Measurements from ENCODE around the gene SRPRA. TPM values are rescaled to one million over a fixed set of nuclear protein-coding genes. Genes with fewer than 3 reads are reported as not detected.
"Not testable (repeated sequence)": the region's sequence is repeated elsewhere in the genome, so short reads cannot be mapped to it uniquely, and the experiment has no call there.

SRPRA gene
- polyA plus RNA-seq, 4 donors, result 80.2 to 97.6 (median 83.9) TPM

DNA sequence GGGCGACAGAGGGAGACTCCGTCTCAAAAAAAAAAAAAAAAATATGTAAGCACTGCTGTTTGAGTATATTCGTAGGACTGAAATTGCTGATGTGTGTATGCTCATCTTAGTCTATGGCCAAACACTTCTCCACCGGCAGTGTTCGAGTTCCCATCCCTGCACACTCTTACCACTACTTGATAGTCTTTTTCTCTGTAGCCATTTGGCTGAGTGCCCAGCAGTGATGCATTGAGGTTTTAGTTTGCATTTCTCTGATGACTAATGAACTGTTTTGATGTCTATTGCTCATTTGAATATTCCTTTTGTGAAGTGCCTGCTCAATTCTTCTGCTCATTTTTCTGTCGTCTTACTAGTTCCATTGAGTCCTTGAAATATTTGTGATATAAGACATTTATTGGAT lies 16.1 kb upstream of the SRPRA start:
- no peak for DNase-seq (ENCODE audit: low read depth in 4 of 4, low spot score in 3 of 4)

GRCh38 chr11:126282736-126283591 lies 14.3 kb upstream of the SRPRA start, which contains the start of gene TIRAP:
TSS of gene TIRAP (plus strand) at chr11:126283093. CDS start at chr11:126290895, 7,802 bp downstream.
- no peak for DNase-seq (ENCODE audit: low read depth in 4 of 4, low spot score in 3 of 4)

GRCh38 chr11:126282361-126282735 lies 13.7 kb upstream of the SRPRA start:
- DNase-seq (ENCODE audit: low read depth in 4 of 4, low spot score in 3 of 4), result no peak

DNA sequence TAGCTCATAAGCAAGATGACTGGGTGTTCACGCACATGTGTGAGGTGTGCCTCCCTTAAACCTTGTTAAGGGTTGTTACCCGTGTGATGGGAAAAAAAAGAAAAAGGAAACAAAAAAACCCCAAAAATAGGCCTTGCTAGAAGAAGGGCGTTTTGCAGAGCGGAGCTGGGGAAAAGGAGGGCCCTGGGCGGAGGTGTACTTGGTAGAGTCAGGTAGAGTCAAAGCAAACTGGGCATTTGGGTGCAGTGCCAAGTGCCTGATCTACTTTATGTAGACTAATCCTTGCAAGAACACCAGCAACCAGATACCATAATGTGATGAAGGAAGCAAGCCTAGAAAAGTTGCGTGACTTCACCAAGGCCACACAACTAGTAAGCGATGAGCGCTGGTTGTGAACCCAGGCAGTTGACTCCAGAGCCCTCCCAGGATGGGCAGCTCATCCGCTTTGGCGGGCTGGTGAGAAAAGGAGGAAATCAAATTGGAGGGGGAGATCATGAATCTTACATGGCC lies 13.0 kb upstream of the SRPRA start:
- no peak for DNase-seq (ENCODE audit: low read depth in 4 of 4, low spot score in 3 of 4)

GRCh38 chr11:126281245-126281644 lies 12.6 kb upstream of the SRPRA start:
- no peak for DNase-seq (ENCODE audit: low read depth in 4 of 4, low spot score in 3 of 4)

- DNase-seq (ENCODE audit: low read depth in 4 of 4, low spot score in 3 of 4), result no peak
Measured at GRCh38 chr11:126280595-126280994, 11.9 kb upstream of the SRPRA start.

GRCh38 chr11:126279191-126279590 lies 10.5 kb upstream of the SRPRA start:
- no peak for DNase-seq (ENCODE audit: low read depth in 4 of 4, low spot score in 3 of 4)

DNA sequence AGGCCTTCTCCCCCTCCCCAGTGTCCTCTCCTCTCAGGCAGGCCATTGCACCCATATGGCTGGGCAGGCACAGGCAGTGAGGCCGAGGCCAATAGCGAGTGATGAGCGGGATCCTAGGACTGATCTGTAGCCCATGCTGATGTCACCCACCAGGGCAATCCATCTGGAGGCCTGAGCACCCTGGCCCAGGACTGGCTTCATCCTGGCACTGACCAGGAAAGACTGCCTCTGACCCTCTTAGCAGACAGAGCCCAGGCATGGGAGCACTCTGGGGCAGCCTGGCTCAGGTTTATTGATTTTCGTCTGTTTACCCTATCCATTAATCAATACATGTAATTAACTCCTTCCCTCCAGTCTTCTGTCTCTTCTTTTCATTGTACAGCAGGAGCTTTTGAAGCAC lies 9.1 kb upstream of the SRPRA start:
- DNase-seq (ENCODE audit: low read depth in 4 of 4, low spot score in 3 of 4), result no peak

DNA sequence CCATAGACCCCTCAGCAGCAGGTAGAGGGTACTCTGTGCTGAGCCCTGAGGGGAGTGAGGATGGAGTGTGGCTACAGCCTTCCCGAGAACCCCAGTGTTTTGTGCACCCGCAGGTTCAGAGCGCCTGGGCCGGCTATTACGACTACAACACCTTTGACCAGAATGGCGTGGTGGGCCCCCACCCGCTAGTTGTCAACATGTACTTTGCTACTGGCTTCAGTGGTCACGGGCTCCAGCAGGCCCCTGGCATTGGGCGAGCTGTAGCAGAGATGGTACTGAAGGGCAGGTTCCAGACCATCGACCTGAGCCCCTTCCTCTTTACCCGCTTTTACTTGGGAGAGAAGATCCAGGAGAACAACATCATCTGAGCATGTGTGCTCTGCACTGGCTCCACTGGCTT lies 8.6 kb upstream of the SRPRA start:
- DNase-seq (ENCODE audit: low read depth in 4 of 4, low spot score in 3 of 4), result no peak

DNA sequence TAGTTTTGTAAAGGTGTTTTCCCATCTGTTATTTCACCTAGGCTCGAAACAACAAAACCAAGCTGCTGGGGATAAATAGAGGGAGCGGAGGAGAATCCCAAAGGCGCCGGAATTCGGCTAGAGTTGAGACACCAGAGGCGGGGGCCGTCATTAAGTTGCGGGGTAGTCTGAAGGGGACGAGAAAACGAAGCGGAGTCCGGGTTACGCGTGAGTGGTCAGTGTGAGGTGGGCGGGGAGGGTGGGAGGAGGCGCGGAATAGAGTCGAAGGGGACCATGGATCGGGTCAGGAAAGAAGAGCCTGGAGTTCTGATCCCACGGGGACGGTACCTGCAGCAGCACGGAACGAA lies 361 bp downstream of the SRPRA start:
- DNase-seq (ENCODE audit: low read depth in 4 of 4, low spot score in 3 of 4), result no peak

DNA sequence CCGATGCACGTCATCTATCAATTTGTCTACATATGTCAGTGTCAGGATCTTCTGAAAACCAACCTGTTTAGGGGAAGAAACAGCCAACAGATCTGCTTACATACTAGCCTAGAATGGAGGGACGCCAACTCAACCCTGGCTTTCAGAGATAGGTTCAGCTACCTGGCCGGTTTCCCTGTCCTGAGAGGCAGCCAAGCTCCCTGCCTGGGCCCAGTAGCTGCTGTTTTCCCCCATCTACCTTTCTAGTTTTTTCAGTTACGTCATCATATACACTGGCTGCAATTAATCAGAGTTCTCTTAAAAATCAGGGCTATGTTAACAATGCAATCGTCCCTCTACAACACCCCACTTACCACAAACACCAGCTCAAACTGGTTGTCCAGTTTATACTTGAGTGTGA lies 1.0 kb downstream of the SRPRA start:
- DNase-seq (ENCODE audit: low read depth in 4 of 4, low spot score in 3 of 4), result no peak

GRCh38 chr11:126265811-126266210 lies 2.9 kb downstream of the SRPRA start:
- no peak for DNase-seq (ENCODE audit: low read depth in 4 of 4, low spot score in 3 of 4)

DNA sequence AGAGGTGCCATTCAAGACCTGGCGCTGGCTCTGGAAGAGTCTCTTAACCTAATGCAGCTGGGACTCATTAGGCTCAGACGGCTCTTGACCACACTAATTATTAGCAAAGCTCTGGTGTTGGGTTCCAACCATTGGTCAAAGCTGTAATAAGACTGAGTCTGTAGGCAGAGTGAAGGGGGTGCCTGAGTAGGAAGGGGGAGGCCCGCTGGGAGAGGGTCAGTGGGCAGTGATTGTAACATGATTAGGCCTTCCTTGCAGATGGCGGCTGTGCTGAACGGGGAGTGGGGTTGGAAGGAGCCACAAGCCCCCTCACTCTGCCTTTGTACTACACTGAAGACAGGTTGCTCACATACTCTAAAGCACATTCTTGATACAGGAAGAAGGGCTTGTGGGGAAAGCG lies 5.2 kb downstream of the SRPRA start:
- DNase-seq (ENCODE audit: low read depth in 4 of 4, low spot score in 3 of 4), result no peak

DNA sequence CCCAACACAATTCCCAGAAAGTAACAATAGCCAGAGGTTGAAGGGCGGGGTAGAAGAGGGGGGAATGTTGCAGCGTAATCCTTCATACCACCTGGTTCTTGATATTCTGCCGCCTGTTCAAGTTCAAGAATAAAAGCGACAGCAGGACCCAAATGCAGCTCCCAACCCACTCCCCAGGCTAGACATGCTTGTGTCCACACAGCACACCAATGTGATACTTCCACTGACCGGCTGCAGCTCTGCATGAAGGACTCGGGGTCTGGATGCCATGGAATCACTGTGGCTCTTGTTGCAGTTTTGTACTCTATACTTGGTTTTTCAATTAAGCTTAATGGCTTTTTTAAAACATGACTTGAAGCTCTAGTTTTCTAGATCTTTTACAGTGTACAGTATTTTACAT lies 6.5 kb downstream of the SRPRA start:
- DNase-seq (ENCODE audit: low read depth in 4 of 4, low spot score in 3 of 4), result no peak

- DNase-seq (ENCODE audit: low read depth in 4 of 4, low spot score in 3 of 4), result no peak
Measured at GRCh38 chr11:126257764-126258163, 10.9 kb downstream of the SRPRA start.

DNA sequence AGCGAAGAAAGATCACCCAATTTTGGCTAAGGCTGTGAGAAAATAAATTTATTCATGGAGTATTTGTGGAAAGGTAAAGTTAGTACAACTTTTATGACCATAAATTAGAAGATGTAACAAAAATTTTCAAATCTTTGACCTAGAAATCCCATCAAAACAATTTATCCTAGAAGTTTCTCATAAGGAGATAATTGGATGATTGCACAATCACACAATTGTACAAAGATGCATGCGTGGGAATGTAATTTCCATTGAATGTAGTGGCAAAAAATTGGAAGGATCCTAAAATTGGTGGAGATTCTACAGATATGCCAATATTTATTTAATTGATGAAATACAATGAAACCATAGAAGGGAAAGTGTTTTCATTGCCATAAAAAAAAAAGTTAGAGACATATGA lies 11.6 kb downstream of the SRPRA start:
- no peak for DNase-seq (ENCODE audit: low read depth in 4 of 4, low spot score in 3 of 4)

DNA sequence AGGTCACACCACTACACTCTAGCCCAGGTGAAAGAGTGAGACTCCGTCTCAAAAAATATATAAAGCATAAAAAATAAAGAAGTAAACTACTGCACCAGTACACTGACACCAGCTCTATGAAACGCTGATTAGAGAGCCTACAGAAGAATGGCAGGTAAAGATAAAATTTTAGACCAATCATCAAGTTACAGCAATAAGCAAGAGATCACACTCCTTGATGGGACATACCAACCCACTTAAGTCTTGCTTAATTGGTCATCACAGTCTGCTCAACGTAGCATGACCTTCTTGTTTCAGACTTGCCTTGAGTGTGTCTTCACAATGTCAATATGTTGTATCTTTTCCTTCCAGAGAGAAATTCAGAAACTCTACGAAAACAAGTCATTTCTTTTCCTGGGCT lies 12.5 kb downstream of the SRPRA start:
- no peak for DNase-seq (ENCODE audit: low read depth in 4 of 4, low spot score in 3 of 4)

DNA sequence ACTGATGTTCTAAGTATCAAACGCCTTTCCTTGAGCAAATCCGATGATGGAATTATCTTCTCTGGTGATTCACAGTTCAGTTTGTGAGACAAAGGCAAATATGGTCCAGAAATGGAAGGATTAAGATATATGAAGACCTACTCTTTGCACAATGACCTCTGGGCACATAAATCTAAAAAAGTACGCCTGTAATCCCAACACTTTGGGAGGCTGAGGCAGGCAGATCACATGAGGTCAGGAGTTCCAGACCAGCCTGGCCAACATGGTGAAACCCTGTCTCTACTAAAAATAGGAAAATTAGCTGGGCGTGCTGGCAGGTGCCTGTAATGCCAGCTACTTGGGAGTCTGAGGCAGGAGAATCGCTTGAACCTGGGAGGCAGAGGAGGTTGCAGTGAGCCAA lies 13.2 kb downstream of the SRPRA start:
- not testable (repeated sequence) for DNase-seq (ENCODE audit: low read depth in 4 of 4, low spot score in 3 of 4)

DNA sequence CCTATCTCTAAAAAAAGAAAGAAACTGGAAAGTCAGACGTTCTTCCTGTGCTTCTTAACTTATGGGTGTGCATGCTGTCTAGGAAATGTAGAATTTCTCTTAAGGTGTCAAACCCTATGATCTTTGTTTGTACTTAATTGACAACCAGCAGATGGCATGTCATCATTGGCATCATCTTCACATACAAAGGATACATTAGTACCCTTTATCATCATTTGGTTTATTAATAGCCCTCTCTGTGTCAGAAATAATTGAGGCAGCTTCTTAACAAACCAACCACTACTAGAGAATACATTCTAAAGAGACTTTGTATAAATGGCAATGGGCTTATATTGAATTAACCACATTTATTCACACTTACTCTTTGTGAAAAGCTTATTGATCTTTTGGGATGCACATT lies 13.9 kb downstream of the SRPRA start:
- DNase-seq (ENCODE audit: low read depth in 4 of 4, low spot score in 3 of 4), result no peak

- DNase-seq (ENCODE audit: low read depth in 4 of 4, low spot score in 3 of 4), result no peak
Measured at GRCh38 chr11:126253265-126253664, 15.4 kb downstream of the SRPRA start.

DNA sequence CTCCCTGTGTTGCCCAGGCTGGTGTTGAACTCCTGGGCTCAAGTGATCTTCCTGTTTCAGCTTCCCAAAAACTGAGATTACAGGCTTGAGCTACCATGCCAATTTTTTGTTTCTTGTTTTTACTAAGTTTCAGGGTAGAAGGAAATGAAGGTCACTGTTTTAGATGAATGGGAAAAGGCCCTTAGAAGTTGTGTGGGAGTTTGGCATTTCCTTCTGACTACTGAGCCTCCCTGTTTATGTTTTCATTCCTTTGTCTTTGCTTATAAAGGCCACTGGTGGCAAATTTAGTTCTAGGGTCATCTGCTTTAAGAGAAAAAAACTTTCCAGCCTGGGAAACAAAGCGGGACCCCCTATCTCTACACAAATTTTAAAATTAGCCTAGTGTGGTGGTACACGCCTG lies 22.1 kb downstream of the SRPRA start:
- no peak for DNase-seq (ENCODE audit: low read depth in 4 of 4, low spot score in 3 of 4)

- DNase-seq (ENCODE audit: low read depth in 4 of 4, low spot score in 3 of 4), result no peak
Measured at GRCh38 chr11:126233391-126233790, 35.3 kb downstream of the SRPRA start.

GRCh38 chr11:126232683-126233082 lies 36.0 kb downstream of the SRPRA start:
- DNase-seq (ENCODE audit: low read depth in 4 of 4, low spot score in 3 of 4), result no peak
